Effector CD4-positive, alpha-beta T cell (primary cell): ENCODE results near the gene SSBP3.

ENCODE experiments used
- DNase-seq: peaks from one replicate; pipeline ENCODE4 v3.0.0-alpha.2; 2020

SSBP3 gene

GRCh38 chr1:54259546-54260140, 146.6 kb downstream of the SSBP3 start:
- no peak for DNase-seq

GRCh38 chr1:54257876-54258275, 148.3 kb downstream of the SSBP3 start:
- DNase-seq: no peak

GRCh38 chr1:54257346-54257620, 148.9 kb downstream of the SSBP3 start:
- DNase-seq: no peak

- no peak for DNase-seq
These were observed 149.5 kb downstream of the SSBP3 start for GRCh38 chr1:54256522-54257345.

- no peak for DNase-seq
These were observed 151.0 kb downstream of the SSBP3 start for GRCh38 chr1:54255026-54255702.

GRCh38 chr1:54254055-54254454, 152.1 kb downstream of the SSBP3 start:
- no peak for DNase-seq

GRCh38 chr1:54253480-54253879, 152.7 kb downstream of the SSBP3 start:
- DNase-seq: no peak

GRCh38 chr1:54252371-54252936, 153.7 kb downstream of the SSBP3 start:
- no peak for DNase-seq

GRCh38 chr1:54250670-54251069, 155.5 kb downstream of the SSBP3 start:
- DNase-seq: no peak

- DNase-seq: no peak
These were observed 156.3 kb downstream of the SSBP3 start for GRCh38 chr1:54249819-54250435.

- DNase-seq: no peak
These were observed 157.2 kb downstream of the SSBP3 start for GRCh38 chr1:54248966-54249365.

GRCh38 chr1:54247863-54248515, 158.2 kb downstream of the SSBP3 start:
- DNase-seq: no peak

- DNase-seq: no peak
These were observed 160.0 kb downstream of the SSBP3 start for GRCh38 chr1:54246116-54246721.

- DNase-seq: no peak
These were observed 160.7 kb downstream of the SSBP3 start for GRCh38 chr1:54245501-54245900.

GRCh38 chr1:54244655-54245054, 161.5 kb downstream of the SSBP3 start:
- DNase-seq: no peak

- no peak for DNase-seq
These were observed 163.2 kb downstream of the SSBP3 start for GRCh38 chr1:54243022-54243421.

- DNase-seq: no peak
These were observed 164.8 kb downstream of the SSBP3 start for GRCh38 chr1:54241364-54241763.

- DNase-seq: no peak
These were observed 165.4 kb downstream of the SSBP3 start for GRCh38 chr1:54240741-54241335.

GRCh38 chr1:54239631-54240031, 166.6 kb downstream of the SSBP3 start:
- no peak for DNase-seq

- no peak for DNase-seq
These were observed 167.2 kb downstream of the SSBP3 start for GRCh38 chr1:54239035-54239383.

- DNase-seq: no peak
These were observed 167.7 kb downstream of the SSBP3 start for GRCh38 chr1:54238353-54239034.
